Suprapubic skin (tissue), 4 donors: Measurements from ENCODE around the gene IFT27.

Source experiments
- CTCF ChIP-seq, 2 donors: fragments of 200-600 bp in 1 of 2; fragments of 450-650 bp in 1 of 2; sonication (generic) in 1 of 2; IDR thresholded peaks; one replicate each; pipeline ENCODE4 v1.5.1; 2016 to 2019; ENCODE audit warnings: antibody characterized with exemption in 2 of 2, mild to moderate bottlenecking in 1 of 2, moderate library complexity in 1 of 2
- EP300 ChIP-seq: sonication (generic); formaldehyde crosslinking; IDR thresholded peaks from one replicate; pipeline ENCODE4 v1.6.1; 2017; ENCODE audit warnings: antibody characterized with exemption
- POLR2A ChIP-seq, 2 donors: fragments of 450-650 bp; IDR thresholded peaks; one replicate each; pipeline ENCODE4 v1.6.1; 2017; ENCODE audit warnings: antibody characterized with exemption in 2 of 2, mild to moderate bottlenecking in 2 of 2, moderate library complexity in 2 of 2
- POLR2AphosphoS5 ChIP-seq, 3 donors: sonication (generic); formaldehyde crosslinking; IDR thresholded peaks; one replicate each; pipeline ENCODE4 v1.6.1; 2017; ENCODE audit warnings: antibody characterized with exemption in 3 of 3

- TF ChIP-seq POLR2AphosphoS5 (IDR thresholded peaks at IDR 0.05) (no peak), POLR2A (IDR thresholded peaks at IDR 0.05) (no peak), CTCF (IDR thresholded peaks at IDR 0.05) (no peak), EP300 (no peak)
Measured at GRCh38 chr22:36772451-36772850, 3.5 kb downstream of the IFT27 start.
